HepG2 (cell line): ENCODE measurements around the gene NAPB. TPM values are rescaled to one million over a fixed set of nuclear protein-coding genes. Genes with fewer than 3 reads are reported as not detected.
A peak's percentile ranks its signal among the peaks of the same experiment; 100 is the strongest.

Experiments
- ATF2 ChIP-seq: sonication (generic); formaldehyde crosslinking; IDR thresholded peaks from 2 replicates; pipeline ENCODE4 v1.4.0; 2020; ENCODE audit warnings: missing genetic modification reagents
- BCL6 ChIP-seq: IDR thresholded peaks from 2 replicates; pipeline ENCODE4 v1.6.1; 2016; ENCODE audit warnings: missing genetic modification reagents, missing compliant biosample characterization
- BRD4 ChIP-seq: sonication (generic); formaldehyde crosslinking; IDR thresholded peaks from 2 replicates; pipeline ENCODE4 v1.4.0; 2020; ENCODE audit warnings: missing genetic modification reagents
- HNF1B ChIP-seq: sonication (generic); formaldehyde crosslinking; IDR thresholded peaks from 2 replicates; pipeline ENCODE4 v1.5.1; 2020; ENCODE audit warnings: mild to moderate bottlenecking, moderate library complexity, missing genetic modification reagents
- MBNL3 ChIP-seq: fragments of 250-450 bp; sonication (Bioruptor Pico); conservative IDR thresholded peaks from 2 replicates; pipeline ENCODE4 v1.8.0; 2022; ENCODE audit warnings: mild to moderate bottlenecking, inconsistent platforms
- NCOR1 ChIP-seq: fragments of 200-600 bp; sonication (generic); IDR thresholded peaks from 2 replicates; pipeline ENCODE4 v1.7.0; 2017; ENCODE audit warnings: antibody characterized with exemption, low read length, borderline replicate concordance
- PHB2 ChIP-seq: fragments of 450-650 bp; IDR thresholded peaks from 2 replicates; pipeline ENCODE4 v1.6.1; 2018; ENCODE audit not compliant: partially characterized antibody
- SATB2 ChIP-seq: sonication (generic); formaldehyde crosslinking; IDR thresholded peaks from 2 replicates; pipeline ENCODE4 v1.5.0; 2020; ENCODE audit warnings: missing genetic modification reagents
- SMYD3 ChIP-seq: sonication (generic); formaldehyde crosslinking; IDR thresholded peaks from 2 replicates; pipeline ENCODE4 v1.8.1; 2023; ENCODE audit warnings: mild to moderate bottlenecking, missing genetic modification reagents
- SP5 ChIP-seq: IDR thresholded peaks from 2 replicates; pipeline ENCODE4 v1.6.1; 2016; ENCODE audit warnings: low read depth, borderline replicate concordance
- STAG1 ChIP-seq: sonication (generic); formaldehyde crosslinking; IDR thresholded peaks from 2 replicates; pipeline ENCODE4 v1.4.0; 2020; ENCODE audit warnings: missing genetic modification reagents
- ZBTB2 ChIP-seq: sonication (generic); formaldehyde crosslinking; IDR thresholded peaks from 2 replicates; pipeline ENCODE4 v1.8.0; 2022; ENCODE audit warnings: low read depth, missing genetic modification reagents
- ZNF407 ChIP-seq: sonication (generic); formaldehyde crosslinking; IDR thresholded peaks from one replicate; pipeline ENCODE4 v1.5.1; 2020; ENCODE audit warnings: mild to moderate bottlenecking, missing genetic modification reagents; ENCODE audit errors: not compliant biosample characterization
- ZNF501 ChIP-seq: sonication (generic); formaldehyde crosslinking; IDR thresholded peaks from 2 replicates; pipeline ENCODE4 v1.5.1; 2020; ENCODE audit warnings: mild to moderate bottlenecking, moderate library complexity, missing genetic modification reagents
- ZNF644 ChIP-seq: IDR thresholded peaks from 2 replicates; pipeline ENCODE4 v1.6.1; 2016; ENCODE audit warnings: low read depth
- ZNF768 ChIP-seq: sonication (generic); formaldehyde crosslinking; IDR thresholded peaks from 2 replicates; pipeline ENCODE4 v1.4.0; 2020; ENCODE audit warnings: missing genetic modification reagents
- ZSCAN12 ChIP-seq: sonication (generic); formaldehyde crosslinking; IDR thresholded peaks from 2 replicates; pipeline ENCODE4 v1.9.0; 2021; ENCODE audit warnings: mild to moderate bottlenecking, missing genetic modification reagents
- polyA plus RNA-seq, 8 experiments: library from polyadenylated mRNA; depleted of rRNA in 3 of 8; stranded (reverse) in 7 of 8; unstranded in 1 of 8; fragments of >200 nt; fragmentation: Illumina TruSeq in 4 of 8; extraction: Trizol in 4 of 8; gene quantifications; 2 replicates each; pipeline versions ENCODE4 v1.2.1 to v1.2.3, GENCODE V29; 2011 to 2016; ENCODE audit warnings: low read depth in 4 of 8, missing spikeins in 1 of 8, mixed read lengths in 1 of 8; ENCODE audit not compliant: insufficient read depth in 1 of 8
- total RNA-seq, 5 experiments: library from RNA; depleted of rRNA; stranded (reverse); fragments of >200 nt; fragmentation: Illumina TruSeq; extraction: Trizol; gene quantifications; 2 replicates each; pipeline ENCODE4 v1.2.3, GENCODE V29; 2016; ENCODE audit warnings: low read depth in 1 of 5

The NAPB gene
- total and polyA plus RNA-seq, 2 of the 13 experiments (the other 11 are each of a cell fraction or from before 2014, with no cell fraction given), result 15.2 to 16.1 TPM

- TF ChIP-seq ZBTB2 (CRISPR knock-in tag), result no peak
- no peak for TF ChIP-seq BRD4 (CRISPR knock-in tag)
- TF ChIP-seq STAG1 (CRISPR knock-in tag), result peak; percentile 5; the same call in 1 of the 2 replicates
- peak; percentile 57; the same call in 1 of the 2 replicates for TF ChIP-seq HNF1B (CRISPR knock-in tag)
- TF ChIP-seq ZNF407 (CRISPR knock-in tag), result no peak
- TF ChIP-seq SP5 (CRISPR knock-in tag), result no peak
- peak; percentile 31; the same call in 1 of the 2 replicates for TF ChIP-seq ZNF644 (CRISPR knock-in tag)
- 0 out of 2 replicates have a peak, but pooled peaks have one; percentile 17 for TF ChIP-seq BCL6
- 0 out of 2 replicates have a peak, but pooled peaks have one; percentile 15 for TF ChIP-seq ATF2 (CRISPR knock-in tag)
- TF ChIP-seq ZSCAN12 (CRISPR knock-in tag), result no peak
- no peak for TF ChIP-seq PHB2
- TF ChIP-seq ZNF768 (CRISPR knock-in tag), result peak; percentile 26; the same call in 1 of the 2 replicates
- TF ChIP-seq SMYD3 (CRISPR knock-in tag), result no peak
- no peak for TF ChIP-seq NCOR1
- no peak for TF ChIP-seq MBNL3 (CRISPR knock-in tag)
- no peak for TF ChIP-seq SATB2 (CRISPR knock-in tag)
- TF ChIP-seq ZNF501 (CRISPR knock-in tag), result peak; percentile 49; the same call in 1 of the 2 replicates
Observed at GRCh38 chr20:23434521-23435313, 13.4 kb upstream of the NAPB start (continued).
